AG04449 (cell line): ENCODE data around the gene KLF13.
A peak's percentile ranks its signal among the peaks of the same experiment; 100 is the strongest.

Experiments used
- CTCF ChIA-PET: fragments of 350-600 bp; formaldehyde crosslinking; extraction: SDS; loops from one replicate; lab custom pipeline; 2021; ENCODE audit warnings: antibody characterized with exemption; lab: Yijun Ruan, JAX
- POLR2A ChIA-PET: fragments of 400-600, 350-600 bp; formaldehyde crosslinking; extraction: SDS; loops from one replicate; lab custom pipeline; 2020; ENCODE audit warnings: antibody characterized with exemption, inconsistent platforms; lab: Yijun Ruan, JAX
- DNase-seq: peaks from one replicate; pipeline ENCODE4 v3.0.0-alpha.2; 2010; ENCODE audit warnings: low read depth, low spot score
- H3K4me3 ChIP-seq: 2 replicates; pipeline ENCODE4 v1.5.1; 2011; ENCODE audit warnings: low read depth, mild to moderate bottlenecking, control low read depth, low read length
- CTCF ChIP-seq: IDR thresholded peaks from one replicate; pipeline ENCODE4 v1.5.1; 2011; ENCODE audit warnings: mild to moderate bottlenecking, moderate library complexity, low read length, control low read depth, inconsistent platforms; ENCODE audit not compliant: insufficient read depth; ENCODE audit errors: missing control alignments

The KLF13 gene

GRCh38 chr15:31389576-31389975 is 62.9 kb downstream of the KLF13 start:
- H3K4me3 ChIP-seq: no peak overlapping the region
- ChIA-PET POLR2A (no interaction called here), CTCF (interaction anchor here (0.8 to 2.2 kb wide), 2 partner anchors 99 to 101 kb away, joined by 3 to 9 read pairs; no protein-coding TSS in a partner anchor)
- no peak for DNase-seq
- no peak for TF ChIP-seq CTCF

GRCh38 chr15:31390029-31390428 is 63.4 kb downstream of the KLF13 start:
- H3K4me3 ChIP-seq: no peak overlapping the region
- ChIA-PET CTCF (interaction anchor here (0.8 kb wide), 1 partner anchor 100 kb away, joined by 3 read pairs; no protein-coding TSS in a partner anchor), POLR2A (no interaction called here)
- TF ChIP-seq CTCF: no peak
- no peak for DNase-seq

GRCh38 chr15:31390777-31391486 is 64.3 kb downstream of the KLF13 start:
- no peak for DNase-seq
- H3K4me3 ChIP-seq: no peak overlapping the region
- POLR2A ChIA-PET: no interaction called here

GRCh38 chr15:31391687-31392671 is 65.3 kb downstream of the KLF13 start:
- DNase-seq: no peak
- ChIA-PET POLR2A (interaction anchor here (0.6 to 0.8 kb wide), 2 partner anchors 38 to 65 kb away, joined by 3 read pairs; partner anchors contain the start of gene KLF13), CTCF (interaction anchor here (1.2 to 1.6 kb wide), 2 partner anchors 43 to 96 kb away, joined by 4 to 7 read pairs; no protein-coding TSS in a partner anchor)
- TF ChIP-seq CTCF: peak; percentile 7
- peak overlapping the region; percentile 71 for H3K4me3 ChIP-seq

More at GRCh38 chr15:31390777-31391486, 64.3 kb downstream of the KLF13 start:
- TF ChIP-seq CTCF: no peak
- CTCF ChIA-PET: no interaction called here

- CTCF ChIA-PET: interaction anchor here (1.2 to 1.6 kb wide), 2 partner anchors 42 to 95 kb away, joined by 4 to 7 read pairs; no protein-coding TSS in a partner anchor
- POLR2A ChIA-PET: interaction anchor here (0.6 to 0.8 kb wide), 2 partner anchors 39 to 66 kb away, joined by 3 read pairs; partner anchors contain the start of gene KLF13
- peak overlapping the region; percentile 71 for H3K4me3 ChIP-seq
- no peak for DNase-seq
- TF ChIP-seq CTCF: no peak
Measured at GRCh38 chr15:31392761-31393401, 66.2 kb downstream of the KLF13 start.
